ENCODE measurements around the gene TEKT5. TPM values are rescaled to one million over a fixed set of nuclear protein-coding genes. Genes with fewer than 3 reads are reported as not detected.
A peak's percentile ranks its signal among the peaks of the same experiment; 100 is the strongest.

TEKT5 gene
- polyA plus RNA-seq, 3 donors = 0.16 TPM; not detected in 2

GRCh38 chr16:10693889-10694288, 841 bp downstream of the TEKT5 start:
- Mint-ChIP-seq H3K9me3 (peaks cover 0 to 9% (median 3%) of the 10 kb centered on the region in 7 donors), H3K27me3 (ENCODE audit: low read depth in 3 of 3) (peaks cover 1 to 3% (median 2%) of the 10 kb centered on the region in 3 donors), H3K4me1 (no peaks in the 10 kb centered on the region), H3K36me3 (no peaks in the 10 kb centered on the region), H3K27ac (peak overlapping the region in 1 of 7 donors; percentile 41), H3K4me3 (no peak overlapping the region)
- DNase-seq = no peak
- H3K9ac ChIP-seq (ENCODE audit: insufficient read depth, low read length, poor library complexity, severe bottlenecking) = no peak overlapping the region
- H3K4me3 ChIP-seq (replicated peaks in 1 of 3; ENCODE audit: low read depth in 2 of 3, low read length in 3 of 3) = no peak overlapping the region
- H4K20me1 ChIP-seq (ENCODE audit: insufficient read depth, low read length) = no peaks in the 10 kb centered on the region
- no peak overlapping the region for H2AFZ ChIP-seq (ENCODE audit: insufficient read depth, low read depth, low read length, poor library complexity, severe bottlenecking)
- H3K4me1 ChIP-seq (ENCODE audit: control insufficient read depth in 1 of 2, insufficient read depth in 2 of 2, low read length in 2 of 2) = no peaks in the 10 kb centered on the region
- H3K36me3 ChIP-seq (replicated peaks in 1 of 2; ENCODE audit: control insufficient read depth in 1 of 2, insufficient read depth in 2 of 2, low read length in 2 of 2) = no peaks in the 10 kb centered on the region
- TF ChIP-seq, protein P1, sequence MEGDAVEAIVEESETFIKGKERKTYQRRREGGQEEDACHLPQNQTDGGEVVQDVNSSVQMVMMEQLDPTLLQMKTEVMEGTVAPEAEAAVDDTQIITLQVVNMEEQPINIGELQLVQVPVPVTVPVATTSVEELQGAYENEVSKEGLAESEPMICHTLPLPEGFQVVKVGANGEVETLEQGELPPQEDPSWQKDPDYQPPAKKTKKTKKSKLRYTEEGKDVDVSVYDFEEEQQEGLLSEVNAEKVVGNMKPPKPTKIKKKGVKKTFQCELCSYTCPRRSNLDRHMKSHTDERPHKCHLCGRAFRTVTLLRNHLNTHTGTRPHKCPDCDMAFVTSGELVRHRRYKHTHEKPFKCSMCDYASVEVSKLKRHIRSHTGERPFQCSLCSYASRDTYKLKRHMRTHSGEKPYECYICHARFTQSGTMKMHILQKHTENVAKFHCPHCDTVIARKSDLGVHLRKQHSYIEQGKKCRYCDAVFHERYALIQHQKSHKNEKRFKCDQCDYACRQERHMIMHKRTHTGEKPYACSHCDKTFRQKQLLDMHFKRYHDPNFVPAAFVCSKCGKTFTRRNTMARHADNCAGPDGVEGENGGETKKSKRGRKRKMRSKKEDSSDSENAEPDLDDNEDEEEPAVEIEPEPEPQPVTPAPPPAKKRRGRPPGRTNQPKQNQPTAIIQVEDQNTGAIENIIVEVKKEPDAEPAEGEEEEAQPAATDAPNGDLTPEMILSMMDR (IDR thresholded peaks at IDR 0.05) = no peak
- no peak overlapping the region for H3K27ac ChIP-seq (ENCODE audit: low read depth in 1 of 2, low read length in 2 of 2)
- no peaks in the 10 kb centered on the region for H3K9me3 ChIP-seq (replicated peaks in 1 of 2; ENCODE audit: control insufficient read depth in 1 of 2, insufficient read depth in 1 of 2, low read length in 2 of 2)
- no peaks in the 10 kb centered on the region for H3K27me3 ChIP-seq (ENCODE audit: control insufficient read depth in 2 of 2, insufficient read depth in 2 of 2, low read length in 2 of 2)
- no peak overlapping the region for H3K4me2 ChIP-seq (replicated peaks; ENCODE audit: extremely low read depth, low read length, poor library complexity, severe bottlenecking)
- intact Hi-C loops (cut with micrococcal nuclease) = no loop called here
- H3K79me2 ChIP-seq (ENCODE audit: insufficient read depth, low read length) = no peaks in the 10 kb centered on the region
- 95% methylated on average over 7 of the region's 8 CpGs for WGBS (ENCODE audit: insufficient coverage)

DNA sequence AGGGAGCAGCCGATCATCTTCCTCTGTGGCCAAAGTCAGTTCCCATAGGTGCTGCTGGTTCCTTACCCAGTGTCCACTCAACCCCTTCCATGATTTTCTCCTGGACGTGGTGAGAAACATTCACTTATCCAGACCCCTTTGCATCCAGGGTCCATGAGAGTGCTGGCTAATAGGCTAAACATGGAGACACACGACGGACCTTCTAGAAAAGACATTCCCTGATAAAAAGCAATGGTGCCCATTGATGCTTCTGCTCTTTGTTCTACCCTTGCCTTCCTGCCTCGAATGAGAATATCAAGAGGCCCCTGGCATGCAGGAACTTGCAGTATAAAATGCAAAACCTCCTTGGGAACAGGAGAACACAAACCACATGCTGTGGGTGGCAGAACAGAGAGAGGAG, 2.3 kb downstream of the TEKT5 start:
- no peaks in the 10 kb centered on the region for H3K36me3 ChIP-seq (replicated peaks in 1 of 2; ENCODE audit: control insufficient read depth in 1 of 2, insufficient read depth in 2 of 2, low read length in 2 of 2)
- Mint-ChIP-seq H3K4me3 (no peak overlapping the region), H3K9me3 (peaks cover 0 to 9% (median 3%) of the 10 kb centered on the region in 7 donors), H3K4me1 (no peaks in the 10 kb centered on the region), H3K27ac (no peak overlapping the region), H3K27me3 (ENCODE audit: low read depth in 3 of 3) (peaks cover 1 to 3% (median 2%) of the 10 kb centered on the region in 3 donors), H3K36me3 (no peaks in the 10 kb centered on the region)
- no peak overlapping the region for H3K4me2 ChIP-seq (replicated peaks; ENCODE audit: extremely low read depth, low read length, poor library complexity, severe bottlenecking)
- TF ChIP-seq, protein P1 (IDR thresholded peaks at IDR 0.05) = no peak
- no peaks in the 10 kb centered on the region for H3K9me3 ChIP-seq (replicated peaks in 1 of 2; ENCODE audit: control insufficient read depth in 1 of 2, insufficient read depth in 1 of 2, low read length in 2 of 2)
- H4K20me1 ChIP-seq (ENCODE audit: insufficient read depth, low read length) = no peaks in the 10 kb centered on the region
- no peaks in the 10 kb centered on the region for H3K27me3 ChIP-seq (ENCODE audit: control insufficient read depth in 2 of 2, insufficient read depth in 2 of 2, low read length in 2 of 2)
- no peak overlapping the region for H3K9ac ChIP-seq (ENCODE audit: insufficient read depth, low read length, poor library complexity, severe bottlenecking)
- WGBS (ENCODE audit: insufficient coverage) = 90% methylated on average over 5 of the region's 5 CpGs
- no peaks in the 10 kb centered on the region for H3K79me2 ChIP-seq (ENCODE audit: insufficient read depth, low read length)
- no peak overlapping the region for H2AFZ ChIP-seq (ENCODE audit: insufficient read depth, low read depth, low read length, poor library complexity, severe bottlenecking)
- no peak overlapping the region for H3K4me3 ChIP-seq (replicated peaks in 1 of 3; ENCODE audit: low read depth in 2 of 3, low read length in 3 of 3)
- no peak for DNase-seq
- intact Hi-C loops (cut with micrococcal nuclease) = no loop called here
- no peak overlapping the region for H3K27ac ChIP-seq (ENCODE audit: low read depth in 1 of 2, low read length in 2 of 2)
- H3K4me1 ChIP-seq (ENCODE audit: control insufficient read depth in 1 of 2, insufficient read depth in 2 of 2, low read length in 2 of 2) = no peaks in the 10 kb centered on the region
